Left cardiac atrium (tissue), 4 donors: ENCODE measurements around the gene POMGNT1. TPM values are rescaled to one million over a fixed set of nuclear protein-coding genes. Genes with fewer than 3 reads are reported as not detected.
A peak's percentile ranks its signal among the peaks of the same experiment; 100 is the strongest.

Experiments used
- ATAC-seq, 2 donors: fragments of 200-7000 bp; cut with Tn5 transposase; one replicate each; pipeline ENCODE4 v1.9.1; 2020; ENCODE audit warnings: mild to moderate bottlenecking in 2 of 2, moderate library complexity in 2 of 2
- DNase-seq: peaks from one replicate; pipeline ENCODE4 v3.0.0-alpha.2; 2020
- intact Hi-C, 2 donors: fragments of 100-400 bp; cut with DNase I; formaldehyde crosslinking; loops; one replicate each; pipeline versions ENCODE4 v1.14.1 to v1.15.1; 2022 to 2023
- total RNA-seq, 2 donors: library from RNA; stranded (reverse); fragmentation: NEBNext Ultra II Directional; extraction: Animal tissue kit (Norgen Biotek cat#: 25700); gene quantifications; one replicate each; pipeline ENCODE4 v1.2.1, GENCODE V29; 2021
- donor health status: DM: no; HTN: yes; CAD: no.
- donor health status: DM: no; HTN: yes; CAD: no; lungs with severe emphysema.
- donor health status: DM: yes; HTN: yes; CAD: no.
- donor health status: Dilated cardiomyopathy.

Gene POMGNT1
- total RNA-seq, 2 donors from 2014 or later = 82.8 to 106 TPM

GRCh38 chr1:46219551-46220520, 21.6 kb upstream of the POMGNT1 start:
- intact Hi-C loops = no loop called here
- ATAC-seq (no peak), DNase-seq (no peak)

- intact Hi-C loops = no loop called here
- no peak for ATAC-seq
- DNase-seq = no peak
Measured at GRCh38 chr1:46218443-46218842, 20.2 kb upstream of the POMGNT1 start.

GRCh38 chr1:46215504-46215903, 17.3 kb upstream of the POMGNT1 start:
- DNase-seq (no peak), ATAC-seq (no peak)
- intact Hi-C loops = no loop called here

GRCh38 chr1:46211051-46211450, 12.8 kb upstream of the POMGNT1 start:
- ATAC-seq (peak in 1 of 2 donors; percentile 22), DNase-seq (no peak)
- intact Hi-C loops = no loop called here

- no peak for ATAC-seq
- no peak for DNase-seq
- intact Hi-C loops = no loop called here
Measured at GRCh38 chr1:46210561-46210960, 12.3 kb upstream of the POMGNT1 start.

- ATAC-seq (no peak), DNase-seq (no peak)
- intact Hi-C loops = no loop called here
Measured at GRCh38 chr1:46206399-46206798, 8.2 kb upstream of the POMGNT1 start.

GRCh38 chr1:46205791-46206190, 7.6 kb upstream of the POMGNT1 start:
- intact Hi-C loops = no loop called here
- no peak for DNase-seq
- ATAC-seq = peak; percentile 35

- no peak for DNase-seq
- no peak for ATAC-seq
- intact Hi-C loops = no loop called here
Measured at GRCh38 chr1:46205141-46205540, 6.9 kb upstream of the POMGNT1 start.

GRCh38 chr1:46204406-46204742, 6.1 kb upstream of the POMGNT1 start:
- ATAC-seq (peak; percentile 21 to 50), DNase-seq (peak; percentile 48)
- intact Hi-C loops = no loop called here

- DNase-seq (no peak), ATAC-seq (peak in 1 of 2 donors; percentile 4)
- intact Hi-C loops = no loop called here
Measured at GRCh38 chr1:46203738-46204405, 5.6 kb upstream of the POMGNT1 start.

GRCh38 chr1:46199233-46199749, 1.1 kb upstream of the POMGNT1 start:
- DNase-seq = no peak
- intact Hi-C loops = no loop called here
- ATAC-seq = no peak

GRCh38 chr1:46197560-46197963, 672 bp downstream of the POMGNT1 start:
- DNase-seq = no peak
- intact Hi-C loops = no loop called here
- peak; percentile 0 to 13 for ATAC-seq

GRCh38 chr1:46196609-46197008, 1.6 kb downstream of the POMGNT1 start:
- no peak for DNase-seq
- intact Hi-C loops = no loop called here
- no peak for ATAC-seq

- ATAC-seq = no peak
- DNase-seq = no peak
- intact Hi-C loops = no loop called here
Measured at GRCh38 chr1:46194641-46195193, 3.5 kb downstream of the POMGNT1 start.

- intact Hi-C loops = no loop called here
- ATAC-seq = no peak
- no peak for DNase-seq
Measured at GRCh38 chr1:46193984-46194570, 4.2 kb downstream of the POMGNT1 start.

GRCh38 chr1:46193285-46193684, 4.9 kb downstream of the POMGNT1 start:
- DNase-seq = no peak
- ATAC-seq = no peak

GRCh38 chr1:46192171-46192570, 6.1 kb downstream of the POMGNT1 start:
- intact Hi-C loops = no loop called here
- no peak for DNase-seq
- ATAC-seq = no peak

More at GRCh38 chr1:46193285-46193684, 4.9 kb downstream of the POMGNT1 start:
- intact Hi-C loops = no loop called here

- intact Hi-C loops = no loop called here
- no peak for ATAC-seq
- no peak for DNase-seq
Measured at GRCh38 chr1:46191033-46191701, 7.1 kb downstream of the POMGNT1 start.

- DNase-seq (no peak), ATAC-seq (no peak)
- intact Hi-C loops = no loop called here
Measured at GRCh38 chr1:46190539-46190938, 7.7 kb downstream of the POMGNT1 start.
